Measurements from ENCODE around the gene CMC2.

CMC2 gene

GRCh38 chr16:80968386-80969113 lies 38.1 kb downstream of the CMC2 start:
- Histone ChIP-seq H3K4me1 (ENCODE audit: control insufficient read depth, insufficient read depth, low read length) (no peaks in the 10 kb centered on the region), H3K9me3 (ENCODE audit: control insufficient read depth, insufficient read depth, low read length) (no peaks in the 10 kb centered on the region), H3K4me3 (ENCODE audit: low read depth, low read length) (no peak overlapping the region), H3K9ac (ENCODE audit: low read depth, low read length) (no peak overlapping the region), H3K36me3 (ENCODE audit: control insufficient read depth, insufficient read depth, low read length) (no peaks in the 10 kb centered on the region), H3K27me3 (ENCODE audit: control insufficient read depth, insufficient read depth, low read length) (no peaks in the 10 kb centered on the region)

GRCh38 chr16:80966617-80967016 lies 40.1 kb downstream of the CMC2 start:
- no peaks in the 10 kb centered on the region for H3K4me1 ChIP-seq (ENCODE audit: control insufficient read depth, insufficient read depth, low read length)
- no peaks in the 10 kb centered on the region for H3K27me3 ChIP-seq (ENCODE audit: control insufficient read depth, insufficient read depth, low read length)
- no peaks in the 10 kb centered on the region for H3K36me3 ChIP-seq (ENCODE audit: control insufficient read depth, insufficient read depth, low read length)
- H3K9me3 ChIP-seq (ENCODE audit: control insufficient read depth, insufficient read depth, low read length) = no peaks in the 10 kb centered on the region
- no peak overlapping the region for H3K9ac ChIP-seq (ENCODE audit: low read depth, low read length)
- H3K4me3 ChIP-seq (ENCODE audit: low read depth, low read length) = no peak overlapping the region

GRCh38 chr16:80964351-80964750 lies 42.3 kb downstream of the CMC2 start:
- Histone ChIP-seq H3K4me3 (ENCODE audit: low read depth, low read length) (no peak overlapping the region), H3K27me3 (ENCODE audit: control insufficient read depth, insufficient read depth, low read length) (no peaks in the 10 kb centered on the region), H3K4me1 (ENCODE audit: control insufficient read depth, insufficient read depth, low read length) (no peaks in the 10 kb centered on the region), H3K36me3 (ENCODE audit: control insufficient read depth, insufficient read depth, low read length) (no peaks in the 10 kb centered on the region), H3K9me3 (ENCODE audit: control insufficient read depth, insufficient read depth, low read length) (no peaks in the 10 kb centered on the region), H3K9ac (ENCODE audit: low read depth, low read length) (no peak overlapping the region)

GRCh38 chr16:80962879-80963278 lies 43.8 kb downstream of the CMC2 start:
- H3K36me3 ChIP-seq (ENCODE audit: control insufficient read depth, insufficient read depth, low read length) = no peaks in the 10 kb centered on the region
- no peaks in the 10 kb centered on the region for H3K27me3 ChIP-seq (ENCODE audit: control insufficient read depth, insufficient read depth, low read length)
- H3K9ac ChIP-seq (ENCODE audit: low read depth, low read length) = no peak overlapping the region
- no peaks in the 10 kb centered on the region for H3K9me3 ChIP-seq (ENCODE audit: control insufficient read depth, insufficient read depth, low read length)
- H3K4me1 ChIP-seq (ENCODE audit: control insufficient read depth, insufficient read depth, low read length) = no peaks in the 10 kb centered on the region
- no peak overlapping the region for H3K4me3 ChIP-seq (ENCODE audit: low read depth, low read length)

GRCh38 chr16:80958284-80958683 lies 48.4 kb downstream of the CMC2 start:
- H3K36me3 ChIP-seq (ENCODE audit: control insufficient read depth, insufficient read depth, low read length) = no peaks in the 10 kb centered on the region
- H3K9ac ChIP-seq (ENCODE audit: low read depth, low read length) = no peak overlapping the region
- H3K27me3 ChIP-seq (ENCODE audit: control insufficient read depth, insufficient read depth, low read length) = no peaks in the 10 kb centered on the region
- no peaks in the 10 kb centered on the region for H3K9me3 ChIP-seq (ENCODE audit: control insufficient read depth, insufficient read depth, low read length)
- H3K4me3 ChIP-seq (ENCODE audit: low read depth, low read length) = no peak overlapping the region
- H3K4me1 ChIP-seq (ENCODE audit: control insufficient read depth, insufficient read depth, low read length) = no peaks in the 10 kb centered on the region

- Histone ChIP-seq H3K9ac (ENCODE audit: low read depth, low read length) (no peak overlapping the region), H3K36me3 (ENCODE audit: control insufficient read depth, insufficient read depth, low read length) (no peaks in the 10 kb centered on the region), H3K27me3 (ENCODE audit: control insufficient read depth, insufficient read depth, low read length) (no peaks in the 10 kb centered on the region), H3K4me3 (ENCODE audit: low read depth, low read length) (no peak overlapping the region), H3K4me1 (ENCODE audit: control insufficient read depth, insufficient read depth, low read length) (no peaks in the 10 kb centered on the region), H3K9me3 (ENCODE audit: control insufficient read depth, insufficient read depth, low read length) (no peaks in the 10 kb centered on the region)
Observed at GRCh38 chr16:80954985-80955384, 51.7 kb downstream of the CMC2 start.

- no peaks in the 10 kb centered on the region for H3K4me1 ChIP-seq (ENCODE audit: control insufficient read depth, insufficient read depth, low read length)
- no peaks in the 10 kb centered on the region for H3K36me3 ChIP-seq (ENCODE audit: control insufficient read depth, insufficient read depth, low read length)
- no peak overlapping the region for H3K9ac ChIP-seq (ENCODE audit: low read depth, low read length)
- no peaks in the 10 kb centered on the region for H3K27me3 ChIP-seq (ENCODE audit: control insufficient read depth, insufficient read depth, low read length)
- no peaks in the 10 kb centered on the region for H3K9me3 ChIP-seq (ENCODE audit: control insufficient read depth, insufficient read depth, low read length)
- H3K4me3 ChIP-seq (ENCODE audit: low read depth, low read length) = no peak overlapping the region
Observed at GRCh38 chr16:80948886-80949493, 57.7 kb downstream of the CMC2 start.

GRCh38 chr16:80947708-80948625 lies 58.7 kb downstream of the CMC2 start:
- Histone ChIP-seq H3K27me3 (ENCODE audit: control insufficient read depth, insufficient read depth, low read length) (no peaks in the 10 kb centered on the region), H3K9ac (ENCODE audit: low read depth, low read length) (no peak overlapping the region), H3K4me1 (ENCODE audit: control insufficient read depth, insufficient read depth, low read length) (no peaks in the 10 kb centered on the region), H3K9me3 (ENCODE audit: control insufficient read depth, insufficient read depth, low read length) (no peaks in the 10 kb centered on the region), H3K4me3 (ENCODE audit: low read depth, low read length) (no peak overlapping the region), H3K36me3 (ENCODE audit: control insufficient read depth, insufficient read depth, low read length) (no peaks in the 10 kb centered on the region)

GRCh38 chr16:80947239-80947638 lies 59.4 kb downstream of the CMC2 start:
- H3K9ac ChIP-seq (ENCODE audit: low read depth, low read length) = no peak overlapping the region
- H3K4me3 ChIP-seq (ENCODE audit: low read depth, low read length) = no peak overlapping the region
- H3K27me3 ChIP-seq (ENCODE audit: control insufficient read depth, insufficient read depth, low read length) = no peaks in the 10 kb centered on the region
- no peaks in the 10 kb centered on the region for H3K36me3 ChIP-seq (ENCODE audit: control insufficient read depth, insufficient read depth, low read length)
- H3K9me3 ChIP-seq (ENCODE audit: control insufficient read depth, insufficient read depth, low read length) = no peaks in the 10 kb centered on the region
- no peaks in the 10 kb centered on the region for H3K4me1 ChIP-seq (ENCODE audit: control insufficient read depth, insufficient read depth, low read length)

- Histone ChIP-seq H3K4me1 (ENCODE audit: control insufficient read depth, insufficient read depth, low read length) (no peaks in the 10 kb centered on the region), H3K4me3 (ENCODE audit: low read depth, low read length) (no peak overlapping the region), H3K36me3 (ENCODE audit: control insufficient read depth, insufficient read depth, low read length) (no peaks in the 10 kb centered on the region), H3K27me3 (ENCODE audit: control insufficient read depth, insufficient read depth, low read length) (no peaks in the 10 kb centered on the region), H3K9me3 (ENCODE audit: control insufficient read depth, insufficient read depth, low read length) (no peaks in the 10 kb centered on the region), H3K9ac (ENCODE audit: low read depth, low read length) (no peak overlapping the region)
Observed at GRCh38 chr16:80946481-80946880, 60.2 kb downstream of the CMC2 start.

- Histone ChIP-seq H3K4me1 (ENCODE audit: control insufficient read depth, insufficient read depth, low read length) (peaks cover 4% of the 10 kb centered on the region), H3K4me3 (ENCODE audit: low read depth, low read length) (no peak overlapping the region), H3K27me3 (ENCODE audit: control insufficient read depth, insufficient read depth, low read length) (peaks cover 2% of the 10 kb centered on the region), H3K9ac (ENCODE audit: low read depth, low read length) (no peak overlapping the region), H3K9me3 (ENCODE audit: control insufficient read depth, insufficient read depth, low read length) (no peaks in the 10 kb centered on the region), H3K36me3 (ENCODE audit: control insufficient read depth, insufficient read depth, low read length) (no peaks in the 10 kb centered on the region)
Observed at GRCh38 chr16:80940069-80940856, 66.4 kb downstream of the CMC2 start.

Measured in iPS-15b (cell line).